ENCODE data around the gene KIF21A.

GRCh38 chr12:39405580-39405979 lies 37.3 kb downstream of the KIF21A start:
- TF ChIP-seq TCF12 (IDR thresholded peaks at IDR 0.05) (no peak), TCF12 (CRISPR knock-in tag; IDR thresholded peaks at IDR 0.05) (no peak), STAG1 (CRISPR knock-in tag; IDR thresholded peaks at IDR 0.05) (no peak), ZHX1 (CRISPR knock-in tag; IDR thresholded peaks at IDR 0.05; ENCODE audit: low read depth) (no peak), RARA (CRISPR knock-in tag; IDR thresholded peaks at IDR 0.05) (no peak), DPF2 (CRISPR knock-in tag; IDR thresholded peaks at IDR 0.05; ENCODE audit: borderline replicate concordance, low read depth) (no peak), ZSCAN31 (CRISPR knock-in tag; IDR thresholded peaks at IDR 0.05; ENCODE audit: low read depth) (no peak)
- TF ChIP-seq, protein P1, sequence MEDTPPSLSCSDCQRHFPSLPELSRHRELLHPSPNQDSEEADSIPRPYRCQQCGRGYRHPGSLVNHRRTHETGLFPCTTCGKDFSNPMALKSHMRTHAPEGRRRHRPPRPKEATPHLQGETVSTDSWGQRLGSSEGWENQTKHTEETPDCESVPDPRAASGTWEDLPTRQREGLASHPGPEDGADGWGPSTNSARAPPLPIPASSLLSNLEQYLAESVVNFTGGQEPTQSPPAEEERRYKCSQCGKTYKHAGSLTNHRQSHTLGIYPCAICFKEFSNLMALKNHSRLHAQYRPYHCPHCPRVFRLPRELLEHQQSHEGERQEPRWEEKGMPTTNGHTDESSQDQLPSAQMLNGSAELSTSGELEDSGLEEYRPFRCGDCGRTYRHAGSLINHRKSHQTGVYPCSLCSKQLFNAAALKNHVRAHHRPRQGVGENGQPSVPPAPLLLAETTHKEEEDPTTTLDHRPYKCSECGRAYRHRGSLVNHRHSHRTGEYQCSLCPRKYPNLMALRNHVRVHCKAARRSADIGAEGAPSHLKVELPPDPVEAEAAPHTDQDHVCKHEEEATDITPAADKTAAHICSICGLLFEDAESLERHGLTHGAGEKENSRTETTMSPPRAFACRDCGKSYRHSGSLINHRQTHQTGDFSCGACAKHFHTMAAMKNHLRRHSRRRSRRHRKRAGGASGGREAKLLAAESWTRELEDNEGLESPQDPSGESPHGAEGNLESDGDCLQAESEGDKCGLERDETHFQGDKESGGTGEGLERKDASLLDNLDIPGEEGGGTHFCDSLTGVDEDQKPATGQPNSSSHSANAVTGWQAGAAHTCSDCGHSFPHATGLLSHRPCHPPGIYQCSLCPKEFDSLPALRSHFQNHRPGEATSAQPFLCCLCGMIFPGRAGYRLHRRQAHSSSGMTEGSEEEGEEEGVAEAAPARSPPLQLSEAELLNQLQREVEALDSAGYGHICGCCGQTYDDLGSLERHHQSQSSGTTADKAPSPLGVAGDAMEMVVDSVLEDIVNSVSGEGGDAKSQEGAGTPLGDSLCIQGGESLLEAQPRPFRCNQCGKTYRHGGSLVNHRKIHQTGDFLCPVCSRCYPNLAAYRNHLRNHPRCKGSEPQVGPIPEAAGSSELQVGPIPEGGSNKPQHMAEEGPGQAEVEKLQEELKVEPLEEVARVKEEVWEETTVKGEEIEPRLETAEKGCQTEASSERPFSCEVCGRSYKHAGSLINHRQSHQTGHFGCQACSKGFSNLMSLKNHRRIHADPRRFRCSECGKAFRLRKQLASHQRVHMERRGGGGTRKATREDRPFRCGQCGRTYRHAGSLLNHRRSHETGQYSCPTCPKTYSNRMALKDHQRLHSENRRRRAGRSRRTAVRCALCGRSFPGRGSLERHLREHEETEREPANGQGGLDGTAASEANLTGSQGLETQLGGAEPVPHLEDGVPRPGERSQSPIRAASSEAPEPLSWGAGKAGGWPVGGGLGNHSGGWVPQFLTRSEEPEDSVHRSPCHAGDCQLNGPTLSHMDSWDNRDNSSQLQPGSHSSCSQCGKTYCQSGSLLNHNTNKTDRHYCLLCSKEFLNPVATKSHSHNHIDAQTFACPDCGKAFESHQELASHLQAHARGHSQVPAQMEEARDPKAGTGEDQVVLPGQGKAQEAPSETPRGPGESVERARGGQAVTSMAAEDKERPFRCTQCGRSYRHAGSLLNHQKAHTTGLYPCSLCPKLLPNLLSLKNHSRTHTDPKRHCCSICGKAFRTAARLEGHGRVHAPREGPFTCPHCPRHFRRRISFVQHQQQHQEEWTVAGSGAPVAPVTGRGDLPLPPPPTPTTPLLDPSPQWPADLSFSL (CRISPR knock-in tag; IDR thresholded peaks at IDR 0.05), result no peak
- TF ChIP-seq, protein P2, sequence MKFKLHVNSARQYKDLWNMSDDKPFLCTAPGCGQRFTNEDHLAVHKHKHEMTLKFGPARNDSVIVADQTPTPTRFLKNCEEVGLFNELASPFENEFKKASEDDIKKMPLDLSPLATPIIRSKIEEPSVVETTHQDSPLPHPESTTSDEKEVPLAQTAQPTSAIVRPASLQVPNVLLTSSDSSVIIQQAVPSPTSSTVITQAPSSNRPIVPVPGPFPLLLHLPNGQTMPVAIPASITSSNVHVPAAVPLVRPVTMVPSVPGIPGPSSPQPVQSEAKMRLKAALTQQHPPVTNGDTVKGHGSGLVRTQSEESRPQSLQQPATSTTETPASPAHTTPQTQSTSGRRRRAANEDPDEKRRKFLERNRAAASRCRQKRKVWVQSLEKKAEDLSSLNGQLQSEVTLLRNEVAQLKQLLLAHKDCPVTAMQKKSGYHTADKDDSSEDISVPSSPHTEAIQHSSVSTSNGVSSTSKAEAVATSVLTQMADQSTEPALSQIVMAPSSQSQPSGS (CRISPR knock-in tag; IDR thresholded peaks at IDR 0.05), result no peak
